Measurements from ENCODE around the gene KRTAP4-12. TPM values are rescaled to one million over a fixed set of nuclear protein-coding genes. Genes with fewer than 3 reads are reported as not detected.
"Not testable (repeated sequence)": the region's sequence is repeated elsewhere in the genome, so short reads cannot be mapped to it uniquely, and the experiment has no call there.

KRTAP4-12 gene
- total and polyA plus RNA-seq, 5 donors = not detected

DNA sequence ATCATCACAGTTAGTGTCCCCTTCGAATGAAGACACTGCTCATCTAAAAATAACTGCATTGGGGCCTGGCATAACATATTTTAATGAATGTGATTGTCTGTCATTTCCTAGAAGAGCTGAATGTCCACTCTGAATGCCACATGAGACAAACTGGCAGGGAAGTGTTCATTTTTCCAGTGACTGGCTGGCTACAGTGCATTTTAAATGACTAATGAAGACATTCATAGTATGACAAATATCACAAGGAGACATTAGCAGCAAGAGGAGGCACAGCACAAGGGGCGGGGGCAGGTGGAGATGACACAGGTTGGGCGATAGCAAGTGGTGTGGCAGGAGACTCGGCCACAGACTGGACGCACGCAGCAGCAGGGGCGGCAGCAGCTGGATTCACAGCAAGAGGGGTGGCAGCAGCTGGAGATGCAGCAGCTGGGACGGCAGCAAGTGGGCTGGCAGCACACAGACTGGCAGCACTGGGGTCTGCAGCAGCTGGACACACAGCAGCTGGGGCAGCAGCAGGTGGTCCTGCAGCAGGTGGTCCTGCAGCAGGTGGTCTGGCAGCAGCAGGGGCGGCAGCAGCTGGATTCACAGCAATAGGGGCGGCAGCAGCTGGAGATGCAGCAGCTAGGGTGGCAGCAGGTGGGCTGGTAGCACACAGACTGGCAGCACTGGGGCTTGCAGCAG lies 25.1 kb upstream of the KRTAP4-12 start:
- ATAC-seq; DNase-seq; H3K9me3 ChIP-seq (ENCODE audit: control insufficient read depth, low read length); H3K27ac ChIP-seq (ENCODE audit: low read length); H3K4me3 ChIP-seq (ENCODE audit: low read length); H3K27me3 ChIP-seq (ENCODE audit: control insufficient read depth, insufficient read depth); H3K4me1 ChIP-seq (ENCODE audit: control insufficient read depth, insufficient read depth, low read length); intact Hi-C loops (cut with DNase I): not testable (repeated sequence)
- 70% methylated on average over 10 of the region's 10 CpGs for WGBS

- Histone ChIP-seq H3K4me3 (ENCODE audit: low read length) (no peak overlapping the region), H3K27ac (ENCODE audit: low read length) (no peak overlapping the region), H3K9me3 (ENCODE audit: control insufficient read depth, low read length) (no peaks in the 10 kb centered on the region), H3K27me3 (ENCODE audit: control insufficient read depth, insufficient read depth) (no peaks in the 10 kb centered on the region), H3K4me1 (ENCODE audit: control insufficient read depth, insufficient read depth, low read length) (no peaks in the 10 kb centered on the region)
- intact Hi-C loops (cut with DNase I) = no loop called here
- ATAC-seq = no peak
- DNase-seq = no peak
- 89% methylated on average over 2 of the region's 2 CpGs for WGBS
Observed at GRCh38 chr17:41147531-41148204, 23.7 kb upstream of the KRTAP4-12 start.

- DNase-seq (no peak), ATAC-seq (no peak)
- Histone ChIP-seq H3K27me3 (ENCODE audit: control insufficient read depth, insufficient read depth) (no peaks in the 10 kb centered on the region), H3K27ac (ENCODE audit: low read length) (no peak overlapping the region), H3K4me1 (ENCODE audit: control insufficient read depth, insufficient read depth, low read length) (no peaks in the 10 kb centered on the region), H3K4me3 (ENCODE audit: low read length) (no peak overlapping the region), H3K9me3 (ENCODE audit: control insufficient read depth, low read length) (peaks cover 2% of the 10 kb centered on the region)
- 83% methylated on average over 2 of the region's 2 CpGs for WGBS
- intact Hi-C loops (cut with DNase I) = no loop called here
Observed at GRCh38 chr17:41145261-41145660, 21.3 kb upstream of the KRTAP4-12 start.

- no peak overlapping the region for H3K27ac ChIP-seq (ENCODE audit: low read length)
- WGBS = 88% methylated on average over 1 of the region's 1 CpG
- H3K9me3 ChIP-seq (ENCODE audit: control insufficient read depth, low read length) = peaks cover 3% of the 10 kb centered on the region
Observed at GRCh38 chr17:41144846-41145245, 20.9 kb upstream of the KRTAP4-12 start.

DNA sequence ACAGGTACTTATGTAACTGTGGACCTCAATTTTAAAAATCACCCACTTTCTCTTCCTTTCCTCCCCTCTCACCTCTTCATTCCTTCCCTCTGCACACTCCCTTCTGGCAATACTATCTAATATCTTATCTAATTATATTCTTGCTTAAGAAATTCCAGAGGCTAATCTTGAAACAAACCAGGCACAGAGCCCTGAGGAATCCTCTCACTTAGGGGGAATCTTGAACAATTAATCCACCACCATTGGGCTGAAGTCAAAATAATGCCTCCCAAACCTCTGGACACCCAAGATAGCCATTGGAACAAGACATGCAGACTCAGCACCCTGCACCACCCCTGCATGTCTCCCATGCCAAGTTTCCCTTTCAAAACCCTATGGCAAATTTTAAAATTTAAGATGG lies 17.4 kb upstream of the KRTAP4-12 start:
- DNase-seq (no peak), ATAC-seq (no peak)
- Histone ChIP-seq H3K9me3 (ENCODE audit: control insufficient read depth, low read length) (peaks cover 3% of the 10 kb centered on the region), H3K4me1 (ENCODE audit: control insufficient read depth, insufficient read depth, low read length) (no peaks in the 10 kb centered on the region), H3K27me3 (ENCODE audit: control insufficient read depth, insufficient read depth) (no peaks in the 10 kb centered on the region), H3K4me3 (ENCODE audit: low read length) (no peak overlapping the region), H3K27ac (ENCODE audit: low read length) (no peak overlapping the region)
- intact Hi-C loops (cut with DNase I) = no loop called here

More at GRCh38 chr17:41144846-41145245, 20.9 kb upstream of the KRTAP4-12 start:
- no peak overlapping the region for H3K4me3 ChIP-seq (ENCODE audit: low read length)
- H3K4me1 ChIP-seq (ENCODE audit: control insufficient read depth, insufficient read depth, low read length) = no peaks in the 10 kb centered on the region
- no peak for DNase-seq
- intact Hi-C loops (cut with DNase I) = no loop called here
- no peaks in the 10 kb centered on the region for H3K27me3 ChIP-seq (ENCODE audit: control insufficient read depth, insufficient read depth)
- ATAC-seq = no peak

- Histone ChIP-seq H3K4me1 (ENCODE audit: control insufficient read depth, insufficient read depth, low read length) (no peaks in the 10 kb centered on the region), H3K27me3 (ENCODE audit: control insufficient read depth, insufficient read depth) (no peaks in the 10 kb centered on the region), H3K4me3 (ENCODE audit: low read length) (no peak within 1 kb of the TSS), H3K9me3 (ENCODE audit: control insufficient read depth, low read length) (peaks cover 3% of the 10 kb centered on the region), H3K27ac (ENCODE audit: low read length) (no peak within 1 kb of the TSS)
- ATAC-seq (no peak), DNase-seq (no peak)
- WGBS = 86% methylated on average over 6 of the region's 6 CpGs
- intact Hi-C loops (cut with DNase I) = no loop called here
Observed at GRCh38 chr17:41140360-41141131, 16.6 kb upstream of the KRTAP4-12 start, which contains the start of gene KRTAP4-6. TSS of gene KRTAP4-6 (minus strand) at chr17:41140544. CDS start at chr17:41140487, 57 bp downstream.

DNA sequence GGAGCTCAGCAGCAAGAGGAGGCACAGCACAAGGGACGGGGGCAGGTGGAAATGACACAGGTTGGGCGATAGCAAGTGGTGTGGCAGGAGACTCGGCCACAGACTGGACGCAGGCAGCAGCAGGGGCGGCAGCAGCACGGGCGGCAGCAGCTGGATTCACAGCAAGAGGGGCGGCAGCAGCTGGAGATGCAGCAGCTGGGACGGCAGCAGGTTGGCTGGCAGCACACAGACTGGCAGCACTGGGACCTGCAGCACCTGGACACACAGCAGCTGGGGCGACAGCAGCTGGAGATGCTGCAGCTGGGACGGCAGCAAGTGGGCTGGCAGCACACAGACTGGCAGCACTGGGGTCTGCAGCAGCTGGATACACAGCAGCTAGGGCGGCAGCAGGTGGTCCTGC lies 15.9 kb upstream of the KRTAP4-12 start:
- H3K4me3 ChIP-seq (ENCODE audit: low read length); DNase-seq; H3K27me3 ChIP-seq (ENCODE audit: control insufficient read depth, insufficient read depth); H3K27ac ChIP-seq (ENCODE audit: low read length); intact Hi-C loops (cut with DNase I); ATAC-seq; H3K9me3 ChIP-seq (ENCODE audit: control insufficient read depth, low read length); H3K4me1 ChIP-seq (ENCODE audit: control insufficient read depth, insufficient read depth, low read length): not testable (repeated sequence)
- WGBS = 86% methylated on average over 12 of the region's 12 CpGs

- intact Hi-C loops (cut with DNase I) = no loop called here
Observed at GRCh38 chr17:41133880-41134735, 10.1 kb upstream of the KRTAP4-12 start.

DNA sequence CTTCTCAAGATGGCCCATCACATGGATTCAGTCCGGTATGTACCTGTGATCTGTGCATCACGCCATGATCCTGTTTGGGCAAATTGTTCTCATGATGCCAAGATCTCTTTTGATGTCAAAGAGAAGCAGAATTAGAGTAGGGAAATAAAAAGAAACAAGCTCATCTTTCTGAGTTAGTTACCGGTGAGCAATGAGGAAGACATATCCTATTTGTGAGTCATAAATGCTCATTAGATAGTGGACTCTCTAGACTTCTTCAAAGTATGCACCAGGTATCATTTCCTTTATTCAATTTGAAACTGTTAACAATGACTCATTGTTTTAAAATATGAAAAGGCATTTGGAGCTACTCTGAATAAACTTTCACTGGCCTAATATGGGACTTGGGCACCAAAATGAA lies 8.0 kb upstream of the KRTAP4-12 start:
- WGBS = 82% methylated on average over 3 of the region's 3 CpGs
- Histone ChIP-seq H3K9me3 (ENCODE audit: control insufficient read depth, low read length) (no peaks in the 10 kb centered on the region), H3K4me3 (ENCODE audit: low read length) (no peak overlapping the region), H3K27me3 (ENCODE audit: control insufficient read depth, insufficient read depth) (no peaks in the 10 kb centered on the region), H3K4me1 (ENCODE audit: control insufficient read depth, insufficient read depth, low read length) (no peaks in the 10 kb centered on the region), H3K27ac (ENCODE audit: low read length) (no peak overlapping the region)
- DNase-seq = no peak
- intact Hi-C loops (cut with DNase I) = no loop called here
- no peak for ATAC-seq

More at GRCh38 chr17:41133880-41134735, 10.1 kb upstream of the KRTAP4-12 start:
- ATAC-seq (no peak), DNase-seq (no peak)
- no peak overlapping the region for H3K4me3 ChIP-seq (ENCODE audit: low read length)
- no peaks in the 10 kb centered on the region for H3K27me3 ChIP-seq (ENCODE audit: control insufficient read depth, insufficient read depth)
- no peak overlapping the region for H3K27ac ChIP-seq (ENCODE audit: low read length)
- WGBS = 62% methylated on average over 2 of the region's 2 CpGs
- H3K9me3 ChIP-seq (ENCODE audit: control insufficient read depth, low read length) = no peaks in the 10 kb centered on the region
- H3K4me1 ChIP-seq (ENCODE audit: control insufficient read depth, insufficient read depth, low read length) = no peaks in the 10 kb centered on the region

DNA sequence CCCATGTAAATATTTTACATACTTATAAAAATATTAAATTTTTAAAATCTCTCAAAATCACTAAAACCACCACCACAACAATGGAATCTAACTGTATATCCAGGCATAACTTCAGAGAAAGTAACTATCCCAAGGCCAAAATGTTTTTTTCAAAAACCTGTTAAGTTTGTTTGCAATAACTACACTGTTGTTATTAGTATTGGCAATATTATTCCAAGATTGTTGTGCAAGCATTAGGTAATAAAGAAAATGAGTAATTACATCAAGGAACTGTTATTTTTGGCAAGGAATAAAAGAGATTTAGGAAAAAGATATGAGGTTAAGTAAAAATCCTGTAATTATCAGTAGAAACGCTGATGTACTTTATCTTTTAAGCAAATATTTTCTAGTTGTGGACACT lies 3.4 kb upstream of the KRTAP4-12 start:
- DNase-seq (no peak), ATAC-seq (no peak)
- no peaks in the 10 kb centered on the region for H3K9me3 ChIP-seq (ENCODE audit: control insufficient read depth, low read length)
- H3K27ac ChIP-seq (ENCODE audit: low read length) = no peak overlapping the region
- H3K4me3 ChIP-seq (ENCODE audit: low read length) = no peak overlapping the region
- intact Hi-C loops (cut with DNase I) = no loop called here
- 54% methylated on average over 1 of the region's 1 CpG for WGBS
- H3K4me1 ChIP-seq (ENCODE audit: control insufficient read depth, insufficient read depth, low read length) = no peaks in the 10 kb centered on the region
- no peaks in the 10 kb centered on the region for H3K27me3 ChIP-seq (ENCODE audit: control insufficient read depth, insufficient read depth)

Data from right cardiac atrium (tissue), 5 donors.